IPS-18a (cell line): ENCODE results near the gene DCLRE1C.
"Not testable (repeated sequence)": the region's sequence is repeated elsewhere in the genome, so short reads cannot be mapped to it uniquely, and the experiment has no call there.

Experiments
- H3K27ac ChIP-seq: one replicate; pipeline ENCODE4 v1.5.1; 2013; ENCODE audit warnings: low read length
- H3K27me3 ChIP-seq: one replicate; pipeline ENCODE4 v1.6.1; 2013; ENCODE audit warnings: mild to moderate bottlenecking, low read length; ENCODE audit not compliant: control insufficient read depth, insufficient read depth
- H3K36me3 ChIP-seq: one replicate; pipeline ENCODE4 v1.6.1; 2013; ENCODE audit warnings: low read depth, low read length; ENCODE audit not compliant: control insufficient read depth
- H3K4me1 ChIP-seq: one replicate; pipeline ENCODE4 v1.6.1; 2013; ENCODE audit warnings: low read depth, low read length; ENCODE audit not compliant: control insufficient read depth
- H3K4me3 ChIP-seq: one replicate; pipeline ENCODE4 v1.5.1; 2013; ENCODE audit warnings: low read length
- H3K9ac ChIP-seq: one replicate; pipeline ENCODE4 v1.6.1; 2013; ENCODE audit warnings: mild to moderate bottlenecking, low read length, moderate library complexity
- H3K9me3 ChIP-seq: one replicate; pipeline ENCODE4 v1.6.1; 2013; ENCODE audit warnings: low read depth, low read length; ENCODE audit not compliant: control insufficient read depth

Gene DCLRE1C

GRCh38 chr10:14954001-14954770, at the start of gene DCLRE1C:
Gene DCLRE1C, minus strand, starts transcription at chr10:14954096. Its CDS starts 86 bp downstream, at chr10:14954010.
- Histone ChIP-seq H3K36me3 (no peaks in the 10 kb centered on the region), H3K4me1 (peaks cover 8% of the 10 kb centered on the region), H3K9ac (peak within 1 kb of the TSS; percentile 32), H3K4me3 (peak within 1 kb of the TSS; percentile 72), H3K27ac (no peak within 1 kb of the TSS), H3K9me3 (no peaks in the 10 kb centered on the region), H3K27me3 (peaks cover 64% of the 10 kb centered on the region)

DNA sequence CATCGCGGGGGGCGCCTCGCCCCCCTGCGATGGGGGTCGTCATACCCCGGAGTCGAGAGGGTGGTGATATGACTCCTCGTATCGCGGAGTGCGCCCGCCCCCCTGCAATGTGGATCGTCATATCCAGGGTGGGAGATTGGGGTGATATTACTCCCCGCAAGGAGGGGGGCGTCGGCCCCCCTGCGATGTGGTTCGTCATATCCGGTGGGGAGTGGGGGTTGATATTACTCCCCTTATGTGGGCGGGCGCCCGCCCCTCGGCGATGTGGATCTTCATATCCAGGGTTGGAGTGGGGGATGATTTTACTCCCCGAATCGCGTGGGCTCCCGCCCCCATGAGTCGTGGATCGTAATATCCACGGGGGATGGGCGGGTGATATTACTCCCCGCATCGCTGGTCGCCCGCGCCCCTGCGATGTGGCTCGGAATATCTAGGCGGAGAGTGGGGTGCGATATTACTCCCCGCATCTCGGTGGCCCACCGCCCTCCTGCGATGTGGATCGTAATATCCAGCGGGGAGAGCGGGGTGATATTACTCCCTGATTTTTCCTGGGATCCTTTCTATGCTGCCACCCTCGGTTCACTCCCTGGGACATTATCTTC, 42.2 kb upstream of the DCLRE1C start:
- Histone ChIP-seq H3K4me1 (no peaks in the 10 kb centered on the region), H3K36me3 (no peaks in the 10 kb centered on the region), H3K9ac (no peak overlapping the region), H3K4me3 (peak overlapping the region; percentile 64), H3K9me3 (no peaks in the 10 kb centered on the region), H3K27ac (no peak overlapping the region), H3K27me3 (peaks cover 21% of the 10 kb centered on the region)

GRCh38 chr10:14993500-14994455, 39.9 kb upstream of the DCLRE1C start:
- not testable (repeated sequence) for H3K36me3 ChIP-seq, H3K4me1 ChIP-seq, H3K27ac ChIP-seq, H3K9me3 ChIP-seq, H3K9ac ChIP-seq, H3K4me3 ChIP-seq
- H3K27me3 ChIP-seq, result peaks cover 21% of the 10 kb centered on the region

- not testable (repeated sequence) for H3K9me3 ChIP-seq, H3K27ac ChIP-seq, H3K4me3 ChIP-seq, H3K9ac ChIP-seq, H3K4me1 ChIP-seq, H3K36me3 ChIP-seq
- peaks cover 20% of the 10 kb centered on the region for H3K27me3 ChIP-seq
Measured at GRCh38 chr10:14992336-14992735, 38.4 kb upstream of the DCLRE1C start.

DNA sequence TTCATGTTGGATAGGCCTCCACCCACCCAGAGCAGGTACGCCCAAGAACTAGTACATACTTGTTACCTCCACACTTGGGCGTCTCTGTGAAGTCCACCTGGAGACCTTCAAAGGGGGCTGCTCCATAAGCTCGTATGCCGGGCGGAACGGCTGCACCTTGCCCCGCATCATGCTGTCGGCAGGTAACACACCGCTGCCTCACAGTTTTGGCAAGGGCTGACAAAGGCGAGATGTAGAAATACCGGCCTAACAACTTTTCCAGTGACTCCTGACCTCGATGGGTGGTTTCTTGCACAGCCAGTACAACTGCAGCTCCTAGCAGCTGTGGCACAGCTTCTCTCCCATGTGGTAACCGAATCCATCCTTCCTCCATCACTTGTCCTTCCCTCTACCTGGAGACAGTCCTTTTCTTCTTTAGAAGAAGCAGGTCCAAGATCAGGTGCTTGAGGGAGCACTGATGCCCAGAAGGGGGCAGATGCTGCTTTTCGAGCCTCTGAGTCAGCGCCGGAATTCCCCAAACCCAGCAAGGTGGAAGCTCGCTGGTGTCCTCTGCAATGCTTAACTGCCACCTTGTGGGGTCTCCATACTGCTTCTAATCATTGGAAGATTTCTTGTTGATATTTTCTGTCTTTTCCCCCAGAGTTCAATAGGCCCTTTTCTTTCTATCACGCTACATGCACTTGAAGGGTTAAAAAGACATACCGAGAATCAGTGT, 37.3 kb upstream of the DCLRE1C start:
- not testable (repeated sequence) for H3K27ac ChIP-seq, H3K9ac ChIP-seq, H3K27me3 ChIP-seq, H3K4me1 ChIP-seq, H3K9me3 ChIP-seq, H3K36me3 ChIP-seq, H3K4me3 ChIP-seq

GRCh38 chr10:14989552-14989951, 35.7 kb upstream of the DCLRE1C start:
- not testable (repeated sequence) for H3K36me3 ChIP-seq, H3K27me3 ChIP-seq, H3K4me3 ChIP-seq, H3K27ac ChIP-seq, H3K4me1 ChIP-seq, H3K9ac ChIP-seq, H3K9me3 ChIP-seq

DNA sequence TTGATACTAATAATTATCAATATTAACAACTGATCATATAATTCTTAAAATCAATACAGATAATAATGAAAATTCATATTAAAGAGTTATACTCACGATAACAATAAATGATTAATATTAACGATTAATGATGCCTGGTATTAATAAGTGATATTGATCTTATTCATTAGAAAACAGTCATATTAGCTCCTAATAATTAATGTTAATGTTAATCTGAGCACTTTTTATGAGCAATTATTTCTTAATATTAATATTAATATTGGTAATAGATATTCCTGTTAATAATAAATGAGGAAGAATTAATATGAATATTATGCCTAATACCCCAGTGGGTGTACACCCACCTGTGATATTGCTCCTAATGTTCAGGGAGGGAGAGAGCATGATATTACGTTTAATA, 28.8 kb upstream of the DCLRE1C start:
- Histone ChIP-seq H3K9ac (no peak overlapping the region), H3K36me3 (no peaks in the 10 kb centered on the region), H3K27ac (no peak overlapping the region), H3K27me3 (no peaks in the 10 kb centered on the region), H3K9me3 (no peaks in the 10 kb centered on the region), H3K4me1 (no peaks in the 10 kb centered on the region), H3K4me3 (no peak overlapping the region)

- Histone ChIP-seq H3K4me1 (no peaks in the 10 kb centered on the region), H3K9me3 (no peaks in the 10 kb centered on the region), H3K36me3 (no peaks in the 10 kb centered on the region), H3K9ac (no peak overlapping the region), H3K4me3 (no peak overlapping the region), H3K27me3 (peaks cover under 1% of the 10 kb centered on the region), H3K27ac (no peak overlapping the region)
Measured at GRCh38 chr10:14975672-14976273, 21.9 kb upstream of the DCLRE1C start.

DNA sequence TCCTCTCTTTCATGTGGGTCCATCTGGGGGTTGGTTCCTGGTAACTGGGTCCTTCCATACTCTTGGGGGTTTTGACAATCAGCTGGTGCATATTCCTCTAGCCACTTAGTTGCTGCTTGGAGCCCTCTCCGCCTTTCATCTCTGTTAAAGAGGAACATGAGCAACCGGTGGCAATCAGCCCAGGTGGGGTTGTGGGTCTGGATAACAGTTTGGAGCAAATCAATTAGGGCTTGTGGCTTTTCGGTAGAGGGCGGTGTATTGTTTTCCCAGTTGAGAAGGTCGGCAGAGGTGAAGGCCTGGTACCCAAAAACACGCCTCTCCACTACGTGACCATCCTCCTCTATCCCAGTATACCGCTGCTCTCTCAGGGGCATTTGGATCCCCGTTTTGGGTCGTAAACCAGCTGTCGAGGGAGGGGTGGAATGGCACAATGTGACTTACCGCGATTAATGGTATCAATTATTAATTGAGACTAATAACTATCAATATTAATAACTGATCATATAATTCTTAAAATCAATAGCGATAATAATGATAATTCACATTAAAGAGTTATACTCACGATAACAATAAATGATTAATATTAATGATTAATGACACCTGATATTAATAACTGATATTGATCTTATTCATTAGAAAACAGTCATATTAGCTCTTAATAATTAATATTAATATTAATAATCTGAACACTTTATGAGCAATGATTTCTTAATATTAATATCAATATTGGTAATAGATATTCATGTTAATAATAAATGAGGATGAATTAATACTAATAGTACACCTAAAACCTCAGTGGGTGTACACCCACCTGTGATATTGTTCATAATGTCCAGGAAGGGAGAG, 20.5 kb upstream of the DCLRE1C start:
- H3K27ac ChIP-seq, H3K9ac ChIP-seq, H3K4me3 ChIP-seq, H3K4me1 ChIP-seq, H3K36me3 ChIP-seq, H3K9me3 ChIP-seq: not testable (repeated sequence)
- peaks cover 14% of the 10 kb centered on the region for H3K27me3 ChIP-seq

GRCh38 chr10:14971867-14972448, 18.1 kb upstream of the DCLRE1C start:
- Histone ChIP-seq H3K9ac (no peak overlapping the region), H3K4me1 (no peaks in the 10 kb centered on the region), H3K36me3 (no peaks in the 10 kb centered on the region), H3K9me3 (no peaks in the 10 kb centered on the region), H3K4me3 (no peak overlapping the region), H3K27ac (no peak overlapping the region), H3K27me3 (peaks cover 22% of the 10 kb centered on the region)
